Fibroblast of peridontal ligament (primary cell): ENCODE results near the gene CXCR6.
A peak's percentile ranks its signal among the peaks of the same experiment; 100 is the strongest.

Source experiments
- DNase-seq: peaks from one replicate; pipeline ENCODE4 v3.0.0-alpha.2; 2010; ENCODE audit errors: extremely low read depth

CXCR6 gene

GRCh38 chr3:45922039-45922326 lies 21.3 kb upstream of the CXCR6 start:
- no peak for DNase-seq

GRCh38 chr3:45922950-45923590 lies 20.2 kb upstream of the CXCR6 start:
- no peak for DNase-seq

- DNase-seq, result peak; percentile 39
Observed at GRCh38 chr3:45923755-45924154, 19.5 kb upstream of the CXCR6 start.

GRCh38 chr3:45927881-45928280 lies 15.4 kb upstream of the CXCR6 start:
- peak; percentile 84 for DNase-seq

GRCh38 chr3:45929042-45929679 lies 14.1 kb upstream of the CXCR6 start:
- peak; percentile 22 for DNase-seq

GRCh38 chr3:45931496-45931895 lies 11.8 kb upstream of the CXCR6 start:
- DNase-seq, result no peak

- DNase-seq, result no peak
Observed at GRCh38 chr3:45932112-45932511, 11.2 kb upstream of the CXCR6 start.

GRCh38 chr3:45933591-45933990 lies 9.7 kb upstream of the CXCR6 start:
- no peak for DNase-seq

GRCh38 chr3:45936261-45936660 lies 7.0 kb upstream of the CXCR6 start:
- no peak for DNase-seq

GRCh38 chr3:45937206-45938042 lies 5.8 kb upstream of the CXCR6 start:
- no peak for DNase-seq

GRCh38 chr3:45938043-45938435 lies 5.2 kb upstream of the CXCR6 start:
- no peak for DNase-seq

- peak; percentile 96 for DNase-seq
Observed at GRCh38 chr3:45938864-45939263, 4.4 kb upstream of the CXCR6 start.

GRCh38 chr3:45939341-45939771 lies 3.9 kb upstream of the CXCR6 start:
- DNase-seq, result no peak

GRCh38 chr3:45940004-45940780 lies 3.1 kb upstream of the CXCR6 start:
- no peak for DNase-seq

GRCh38 chr3:45940781-45941365 lies 2.4 kb upstream of the CXCR6 start:
- DNase-seq, result no peak

GRCh38 chr3:45942051-45942825 lies 1.0 kb upstream of the CXCR6 start:
- DNase-seq, result no peak

GRCh38 chr3:45944830-45945620 lies 1.8 kb downstream of the CXCR6 start:
- DNase-seq, result no peak

GRCh38 chr3:45946307-45946706 lies 3.0 kb downstream of the CXCR6 start:
- no peak for DNase-seq

GRCh38 chr3:45946875-45947274 lies 3.6 kb downstream of the CXCR6 start:
- no peak for DNase-seq

GRCh38 chr3:45947361-45947760 lies 4.1 kb downstream of the CXCR6 start:
- DNase-seq, result peak; percentile 26
